Measurements from ENCODE around the gene BTNL9.
"Not testable (repeated sequence)": the region's sequence is repeated elsewhere in the genome, so short reads cannot be mapped to it uniquely, and the experiment has no call there.

Gene BTNL9

DNA sequence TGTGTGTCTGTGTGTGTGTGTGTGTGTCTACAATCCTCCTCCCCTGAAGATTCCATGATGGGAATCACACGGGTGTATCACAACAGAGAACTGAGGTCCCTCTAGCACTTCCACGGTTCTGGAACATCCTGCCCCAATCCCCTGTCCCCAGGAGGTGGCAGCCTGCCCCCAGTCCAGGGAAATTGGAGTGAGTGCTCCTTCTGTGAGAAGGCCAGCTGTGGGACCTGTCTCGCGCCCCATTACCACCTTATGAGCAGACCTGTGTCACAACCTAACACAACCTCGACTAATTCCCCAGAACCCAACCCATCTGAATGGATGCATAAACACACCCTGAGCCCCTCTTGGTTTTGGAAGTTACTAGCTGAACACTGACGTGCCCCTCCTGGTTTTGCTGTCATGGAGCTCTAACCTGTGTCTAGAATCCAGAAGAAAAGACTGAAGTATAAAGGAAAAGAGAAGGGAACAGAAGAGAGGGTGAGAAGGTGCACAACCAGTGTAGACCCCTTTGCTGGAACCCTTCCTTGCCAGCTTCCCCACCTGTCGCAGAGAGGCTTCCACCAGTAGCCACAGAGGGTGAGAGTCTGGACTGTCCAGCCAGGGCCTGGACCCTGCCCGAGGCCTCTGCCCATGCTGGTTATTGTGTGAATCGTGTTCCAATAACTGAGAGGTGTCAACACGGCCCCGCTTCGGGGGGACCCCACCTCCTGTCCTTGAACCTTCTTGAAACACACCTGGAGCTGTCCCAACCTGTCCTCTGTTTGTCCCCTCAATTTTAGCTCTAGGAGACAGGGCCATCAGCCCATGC lies 3.4 kb downstream of the BTNL9 start:
- DNase-seq, result no peak

DNA sequence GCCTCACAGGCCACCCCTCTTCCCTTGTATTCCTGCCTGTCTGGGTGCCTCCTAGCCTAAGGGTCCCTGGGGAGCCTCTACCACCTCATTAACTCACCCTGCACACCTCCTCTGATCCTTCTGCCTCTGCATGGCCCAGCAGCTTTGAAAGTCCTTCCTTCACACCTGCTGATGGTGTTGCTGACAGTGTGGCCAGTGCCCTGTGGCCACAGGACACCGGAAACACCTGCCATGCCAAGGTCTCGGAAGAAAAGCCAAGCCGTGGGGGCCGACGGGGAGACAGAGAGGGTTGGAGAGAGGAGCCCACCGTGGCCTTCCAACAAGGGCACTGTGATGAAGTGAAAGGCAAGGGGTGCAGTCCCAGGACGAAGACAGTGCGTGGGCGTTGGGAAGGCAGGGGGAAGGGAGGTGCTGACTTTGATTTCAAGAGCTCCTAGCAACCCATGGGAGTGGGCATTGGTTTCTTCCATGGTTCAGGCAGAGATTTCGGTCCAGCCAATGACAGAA lies 4.1 kb downstream of the BTNL9 start:
- no peak for DNase-seq

DNA sequence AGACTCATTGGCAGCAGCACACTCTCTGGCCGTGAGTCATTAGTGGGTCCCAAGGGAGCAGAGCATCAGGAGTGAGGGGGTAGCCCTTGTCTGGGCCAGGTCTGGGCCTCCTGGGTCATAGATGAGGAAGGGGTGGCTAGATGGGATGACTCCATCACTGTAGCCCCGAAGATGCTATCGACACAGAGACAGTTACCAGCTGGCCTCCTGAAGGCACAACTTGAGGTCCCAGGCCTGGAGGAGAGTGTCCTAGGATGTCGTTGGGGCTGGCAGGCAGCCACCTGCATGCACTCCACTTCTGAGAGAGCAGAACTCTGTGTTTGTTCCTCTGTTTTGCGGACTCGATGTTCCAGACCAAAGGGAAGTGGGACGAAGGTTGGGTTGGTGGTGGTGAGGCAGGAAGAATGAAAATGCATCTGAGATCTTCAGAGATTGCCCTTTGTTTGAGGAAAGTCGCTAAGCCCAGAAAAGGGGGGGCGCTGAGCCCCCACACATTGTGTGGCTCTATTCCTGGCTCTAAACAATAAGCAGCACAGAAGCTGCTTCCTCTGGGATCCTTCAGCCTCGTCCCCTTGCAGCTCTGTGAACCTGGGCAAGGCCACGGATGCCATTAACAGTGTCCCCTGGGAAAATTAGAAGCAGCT lies 4.7 kb downstream of the BTNL9 start:
- DNase-seq, result no peak

DNA sequence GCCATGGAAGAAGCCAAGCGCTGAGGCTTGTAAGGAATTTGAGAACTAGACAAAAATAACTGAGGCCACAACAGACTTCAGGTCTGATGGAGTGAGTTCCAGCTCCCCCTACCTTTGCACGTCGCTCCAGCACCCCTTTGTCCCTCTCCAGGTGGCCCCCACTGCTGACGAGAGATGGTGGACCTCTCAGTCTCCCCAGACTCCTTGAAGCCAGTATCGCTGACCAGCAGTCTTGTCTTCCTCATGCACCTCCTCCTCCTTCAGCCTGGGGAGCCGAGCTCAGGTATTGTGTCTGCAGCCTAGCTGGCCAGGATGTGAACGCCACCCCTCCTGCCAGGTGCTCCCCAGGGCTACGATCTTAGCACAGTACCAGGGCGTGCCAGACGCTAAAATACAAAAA lies 5.2 kb downstream of the BTNL9 start:
- no peak for DNase-seq

DNA sequence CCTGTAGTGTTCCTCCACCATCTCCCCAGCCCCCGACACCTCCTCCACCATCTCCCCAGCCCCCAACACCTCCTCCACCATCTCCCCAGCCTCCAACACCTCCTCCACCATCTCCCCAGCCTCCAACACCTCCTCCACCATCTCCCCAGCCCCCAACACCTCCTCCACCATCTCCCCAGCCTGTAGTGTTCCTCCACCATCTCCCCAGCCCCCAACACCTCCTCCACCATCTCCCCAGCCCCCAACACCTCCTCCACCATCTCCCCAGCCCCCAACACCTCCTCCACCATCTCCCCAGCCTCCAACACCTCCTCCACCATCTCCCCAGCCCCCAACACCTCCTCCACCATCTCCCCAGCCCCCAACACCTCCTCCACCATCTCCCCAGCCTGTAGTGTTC lies 5.8 kb downstream of the BTNL9 start:
- not testable (repeated sequence) for DNase-seq

DNA sequence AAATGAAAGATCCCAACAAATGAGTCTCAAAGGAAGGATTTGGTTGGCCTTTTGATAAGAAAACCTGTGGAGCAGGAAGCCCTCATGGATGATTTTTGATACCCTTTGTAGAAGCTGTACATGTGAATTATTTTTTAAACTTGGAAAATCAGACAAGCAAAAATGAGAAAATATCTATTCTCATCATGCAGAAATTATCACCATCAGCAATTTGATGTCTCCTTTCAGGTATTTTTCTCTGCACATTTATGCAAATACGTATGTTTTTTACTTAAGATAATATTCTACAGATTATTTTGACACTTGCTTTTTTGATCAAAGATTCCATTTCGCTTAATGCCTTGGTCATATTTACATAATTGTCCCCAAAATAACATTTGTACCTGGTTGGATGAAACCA lies 7.2 kb downstream of the BTNL9 start:
- DNase-seq, result no peak

DNA sequence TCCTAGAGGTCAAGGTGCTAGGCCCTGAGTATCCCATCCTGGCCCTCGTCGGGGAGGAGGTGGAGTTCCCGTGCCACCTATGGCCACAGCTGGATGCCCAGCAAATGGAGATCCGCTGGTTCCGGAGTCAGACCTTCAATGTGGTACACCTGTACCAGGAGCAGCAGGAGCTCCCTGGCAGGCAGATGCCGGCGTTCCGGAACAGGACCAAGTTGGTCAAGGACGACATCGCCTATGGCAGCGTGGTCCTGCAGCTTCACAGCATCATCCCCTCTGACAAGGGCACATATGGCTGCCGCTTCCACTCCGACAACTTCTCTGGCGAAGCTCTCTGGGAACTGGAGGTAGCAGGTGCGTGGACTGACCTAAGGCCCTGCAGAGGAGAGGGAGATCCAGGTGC lies 7.9 kb downstream of the BTNL9 start:
- no peak for DNase-seq

DNA sequence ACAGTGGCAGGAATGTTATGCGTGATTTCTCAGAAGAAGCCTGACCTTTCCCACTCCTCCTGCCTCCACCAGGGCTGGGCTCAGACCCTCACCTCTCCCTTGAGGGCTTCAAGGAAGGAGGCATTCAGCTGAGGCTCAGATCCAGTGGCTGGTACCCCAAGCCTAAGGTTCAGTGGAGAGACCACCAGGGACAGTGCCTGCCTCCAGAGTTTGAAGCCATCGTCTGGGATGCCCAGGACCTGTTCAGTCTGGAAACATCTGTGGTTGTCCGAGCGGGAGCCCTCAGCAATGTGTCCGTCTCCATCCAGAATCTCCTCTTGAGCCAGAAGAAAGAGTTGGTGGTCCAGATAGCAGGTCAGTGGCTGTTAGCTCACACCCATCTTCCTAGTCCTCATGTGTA lies 9.9 kb downstream of the BTNL9 start:
- DNase-seq, result no peak

DNA sequence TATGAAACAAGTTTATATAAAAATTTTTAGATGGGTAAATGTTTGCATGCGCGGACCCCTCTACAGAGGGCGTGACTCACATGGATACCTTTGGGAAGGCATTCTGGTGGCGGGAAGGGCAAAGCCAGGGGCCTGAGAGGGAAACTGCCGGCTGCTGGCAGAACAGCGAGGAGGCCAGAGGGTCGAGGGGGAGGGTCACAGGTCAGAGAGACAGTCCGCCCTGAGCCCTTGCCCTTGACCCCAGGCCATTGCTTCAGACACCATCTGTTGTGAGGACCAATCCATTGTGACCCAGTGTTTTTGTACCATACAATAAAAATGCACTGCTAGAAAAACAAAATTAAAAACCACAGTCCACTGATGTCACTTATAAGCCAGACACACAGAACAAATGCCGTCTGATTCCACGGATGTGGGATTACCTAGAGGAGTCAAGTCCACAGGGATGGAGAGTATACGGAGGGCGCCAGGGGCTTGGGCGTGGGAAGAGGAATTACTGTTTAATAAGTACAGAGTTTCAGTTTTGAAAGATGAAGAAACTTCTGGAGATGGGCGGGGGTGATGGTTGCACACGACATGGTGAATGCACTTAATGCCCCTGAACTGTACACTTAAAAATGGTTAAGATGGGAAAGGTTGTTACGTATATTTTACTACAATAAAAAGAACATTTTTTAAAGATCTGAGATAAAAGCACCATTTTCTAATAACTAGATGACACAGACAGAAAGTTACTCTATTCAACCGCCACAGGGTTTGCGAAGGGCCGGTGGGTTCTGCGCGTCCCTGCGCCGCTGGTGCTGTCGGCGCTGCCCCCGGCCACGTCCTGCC lies 12.0 kb downstream of the BTNL9 start:
- no peak for DNase-seq

DNA sequence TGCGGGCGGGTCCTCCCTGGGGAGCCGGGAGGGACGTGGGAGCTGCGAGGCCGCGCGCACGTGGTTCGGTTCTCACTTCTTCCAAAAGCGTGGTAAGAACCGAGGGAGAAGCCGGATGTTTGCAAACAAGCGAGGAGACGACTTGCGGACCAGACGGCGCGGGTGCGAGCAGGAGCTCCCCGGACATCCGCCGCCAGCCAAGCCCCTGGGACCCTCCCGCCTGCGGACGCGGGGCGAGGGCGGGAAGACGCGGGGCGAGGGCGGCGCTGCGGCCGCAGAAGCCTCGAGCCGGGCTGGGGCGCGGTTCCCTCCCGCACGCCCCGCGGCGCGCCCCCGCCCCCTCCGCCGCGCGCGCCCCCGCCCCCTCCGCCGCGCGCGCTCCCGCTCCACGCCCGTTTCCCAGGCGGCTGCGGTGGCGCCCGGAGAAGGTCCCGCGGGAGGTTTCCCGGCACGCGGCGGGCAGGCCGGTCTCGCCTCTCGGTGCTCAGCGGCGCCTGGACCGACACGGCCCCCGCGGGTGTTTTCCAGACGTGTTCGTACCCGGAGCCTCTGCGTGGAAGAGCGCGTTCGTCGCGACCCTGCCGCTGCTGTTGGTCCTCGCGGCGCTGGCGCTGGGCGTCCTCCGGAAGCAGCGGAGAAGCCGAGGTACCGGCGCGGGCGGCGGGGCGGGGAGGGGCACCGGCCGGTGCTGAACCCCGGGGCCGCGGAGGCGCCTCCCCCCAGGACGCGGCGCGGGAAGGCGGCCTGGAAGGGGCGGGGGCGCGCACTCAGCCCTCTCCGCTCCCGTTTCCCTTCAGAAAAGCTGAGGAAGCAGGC lies 12.8 kb downstream of the BTNL9 start:
- no peak for DNase-seq

DNA sequence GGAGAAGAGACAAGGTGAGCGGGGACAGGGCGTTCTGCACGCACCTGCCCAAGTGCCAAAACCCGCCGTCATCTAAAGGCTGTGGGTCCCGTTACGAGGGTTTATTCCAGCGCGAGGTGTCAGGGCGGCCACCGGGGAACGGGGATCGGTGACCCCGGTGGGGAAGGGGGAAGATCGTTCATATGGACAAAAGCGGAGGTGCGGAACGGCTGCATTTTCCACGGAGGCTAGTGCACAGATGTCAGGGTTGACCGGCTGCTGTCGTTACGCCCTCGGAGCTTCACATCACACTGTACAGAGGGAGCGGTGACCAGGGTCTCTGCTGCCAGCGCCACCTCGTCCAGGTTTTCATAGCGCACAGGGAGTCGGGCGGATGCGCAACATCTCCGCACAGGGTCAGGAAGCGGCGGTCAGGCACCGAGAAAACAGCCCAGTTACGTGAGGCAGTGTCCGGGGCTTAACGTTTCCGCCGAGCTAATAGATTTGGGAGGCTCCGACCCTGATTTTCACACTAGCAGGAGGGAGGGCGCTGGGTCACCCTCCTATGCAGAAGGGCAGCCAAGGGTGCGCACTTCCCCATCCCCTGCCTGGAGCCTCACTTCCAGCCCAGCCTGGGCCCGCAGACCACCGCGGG lies 13.5 kb downstream of the BTNL9 start:
- DNase-seq, result no peak

DNA sequence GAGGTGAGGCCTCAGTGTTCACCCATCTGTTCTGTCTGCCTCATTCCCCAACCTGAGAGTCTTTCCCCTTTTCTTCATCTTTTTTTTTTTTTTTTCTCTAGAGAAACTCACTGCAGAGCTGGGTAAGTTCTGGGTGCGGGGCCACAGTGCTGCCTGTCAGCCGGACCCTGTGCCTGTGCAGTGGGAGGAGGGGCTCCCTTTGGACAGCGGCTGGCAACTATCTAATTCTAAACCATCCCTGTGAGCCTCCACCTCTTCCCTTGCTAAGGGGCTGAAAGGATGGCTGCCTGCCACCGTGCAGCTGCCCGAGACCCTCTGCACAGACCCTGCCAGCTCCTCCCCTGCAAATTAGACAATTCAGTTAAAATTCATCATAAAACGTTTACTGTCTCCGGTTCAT lies 14.1 kb downstream of the BTNL9 start:
- DNase-seq, result no peak

DNA sequence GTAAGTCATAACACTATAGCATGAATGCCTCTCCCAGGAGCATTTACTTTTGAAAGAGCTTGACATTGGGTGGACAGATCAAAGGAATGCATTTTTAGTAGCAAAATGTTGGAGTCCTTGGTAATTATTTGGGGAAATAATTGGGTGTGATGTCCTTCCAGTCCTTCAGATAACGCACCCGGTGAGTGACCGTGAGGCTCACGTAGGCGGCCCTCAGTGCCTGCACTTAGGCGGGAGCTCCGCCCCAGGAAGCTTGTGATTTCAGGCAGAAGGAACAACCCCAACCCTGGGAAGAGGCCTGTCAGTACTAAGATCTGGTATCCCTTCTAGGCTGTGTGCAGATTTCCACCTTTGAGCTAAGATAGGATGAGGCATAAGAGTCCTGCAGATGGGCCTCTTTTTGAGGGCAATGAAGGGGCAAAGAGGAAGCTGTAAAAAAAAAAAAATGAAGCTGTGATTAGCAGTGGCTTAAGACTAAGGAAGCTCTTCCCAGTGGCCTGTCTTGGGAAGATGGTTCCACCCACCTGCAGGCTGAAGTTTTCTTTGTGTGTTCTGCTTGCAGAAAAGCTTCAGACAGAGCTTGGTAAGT lies 14.9 kb downstream of the BTNL9 start:
- no peak for DNase-seq

DNA sequence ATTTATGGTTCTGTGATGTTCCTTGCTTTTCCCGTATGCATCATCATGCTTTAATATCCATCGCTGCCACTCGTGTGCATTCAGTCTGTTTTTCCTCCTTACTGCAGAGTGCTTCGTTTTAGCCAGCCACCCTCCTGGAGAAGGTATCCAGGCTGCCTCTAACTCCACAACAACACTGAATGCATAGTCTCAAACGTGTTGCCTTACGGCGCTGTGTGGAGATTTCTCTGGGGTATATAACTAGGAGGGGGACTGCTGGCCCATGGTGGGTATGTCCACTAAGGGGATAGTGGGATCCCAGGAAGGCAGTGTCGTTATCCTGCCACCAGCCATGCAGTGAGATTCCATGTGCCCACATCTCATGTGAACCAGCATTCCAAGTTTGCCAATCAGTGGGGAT lies 16.4 kb downstream of the BTNL9 start:
- no peak for DNase-seq

DNA sequence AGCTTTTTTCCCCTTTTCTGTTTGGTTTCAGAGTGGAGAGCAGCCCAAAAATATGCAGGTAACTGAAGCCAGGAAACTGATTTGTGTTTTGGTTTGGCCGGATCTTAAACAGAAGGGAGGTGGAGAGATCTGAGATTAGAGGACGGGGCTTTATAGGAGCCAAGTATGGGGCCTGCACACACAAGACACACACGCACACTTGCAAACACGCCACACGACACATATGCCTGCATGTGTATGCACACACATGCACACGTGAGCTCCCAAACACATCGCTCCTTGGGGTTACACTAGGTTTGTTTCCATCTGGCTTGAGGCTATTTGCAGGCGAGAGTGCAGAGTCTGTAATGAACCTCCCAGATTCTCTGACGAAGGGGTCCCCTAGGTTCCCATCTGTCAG lies 18.3 kb downstream of the BTNL9 start:
- no peak for DNase-seq

DNA sequence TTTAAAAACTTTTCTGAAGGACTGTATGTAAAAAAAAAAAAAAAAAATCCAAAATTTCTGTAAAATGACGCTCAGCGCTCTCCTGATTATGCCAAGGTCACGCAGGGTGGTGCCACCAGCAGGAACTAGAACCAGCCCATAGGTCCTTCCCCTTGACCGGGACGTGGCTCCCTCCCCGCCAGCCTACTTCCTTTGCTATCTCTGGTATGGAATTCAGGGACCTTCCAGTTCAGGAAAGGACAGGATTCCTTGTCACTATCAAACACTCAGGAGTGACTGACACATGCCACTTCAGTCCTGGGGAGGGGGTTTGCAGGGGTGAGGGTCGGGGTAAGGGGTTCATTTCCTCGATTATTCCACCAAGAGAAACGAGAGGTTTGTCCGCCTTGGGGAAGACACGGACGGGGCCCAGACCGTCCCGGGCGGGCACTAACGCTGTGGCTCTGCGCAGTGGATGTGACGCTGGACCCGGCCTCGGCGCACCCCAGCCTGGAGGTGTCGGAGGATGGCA lies 18.8 kb downstream of the BTNL9 start:
- DNase-seq, result no peak

DNA sequence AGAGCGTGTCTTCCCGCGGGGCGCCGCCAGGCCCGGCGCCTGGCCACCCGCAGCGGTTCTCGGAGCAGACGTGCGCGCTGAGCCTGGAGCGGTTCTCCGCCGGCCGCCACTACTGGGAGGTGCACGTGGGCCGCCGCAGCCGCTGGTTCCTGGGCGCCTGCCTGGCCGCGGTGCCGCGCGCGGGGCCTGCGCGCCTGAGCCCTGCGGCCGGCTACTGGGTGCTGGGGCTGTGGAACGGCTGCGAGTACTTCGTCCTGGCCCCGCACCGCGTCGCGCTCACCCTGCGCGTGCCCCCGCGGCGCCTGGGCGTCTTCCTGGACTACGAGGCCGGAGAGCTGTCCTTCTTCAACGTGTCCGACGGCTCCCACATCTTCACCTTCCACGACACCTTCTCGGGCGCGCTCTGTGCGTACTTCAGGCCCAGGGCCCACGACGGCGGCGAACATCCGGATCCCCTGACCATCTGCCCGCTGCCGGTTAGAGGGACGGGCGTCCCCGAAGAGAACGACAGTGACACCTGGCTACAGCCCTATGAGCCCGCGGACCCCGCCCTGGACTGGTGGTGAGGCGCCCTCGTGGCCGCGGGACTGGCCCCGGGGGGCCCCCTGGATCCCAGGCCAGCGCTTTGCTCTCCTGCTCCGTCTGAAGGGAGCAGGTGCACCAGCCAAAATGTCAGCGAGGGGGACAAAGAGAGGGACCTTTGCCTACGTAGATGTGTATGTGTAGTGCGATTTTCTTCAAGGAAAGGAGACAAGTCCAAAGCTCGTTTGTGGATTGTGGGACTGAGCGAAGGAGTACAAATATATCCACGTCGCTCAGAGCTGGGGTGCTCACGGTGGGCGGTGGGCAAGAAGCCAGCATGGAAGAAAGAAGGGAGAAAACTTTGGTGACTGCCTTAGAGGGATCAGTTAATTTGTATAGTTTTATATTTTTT lies 19.5 kb downstream of the BTNL9 start:
- no peak for DNase-seq

DNA sequence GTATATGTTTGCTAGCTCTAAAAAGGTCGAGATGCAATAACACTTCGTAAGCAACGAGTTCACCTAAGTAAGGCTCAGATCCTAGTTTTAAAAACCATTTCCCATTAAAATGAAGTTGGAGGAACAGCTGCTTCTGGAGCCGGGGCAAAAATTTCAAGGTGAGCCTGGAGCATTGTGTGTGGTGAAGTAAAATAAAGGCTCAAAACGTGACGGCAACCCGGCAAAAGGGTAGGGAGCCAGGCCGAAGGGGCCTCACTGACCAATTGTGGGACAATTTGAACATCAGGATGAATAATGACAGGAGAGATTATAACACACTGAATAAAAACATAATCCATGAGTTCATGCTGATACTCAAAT lies 20.1 kb downstream of the BTNL9 start:
- no peak for DNase-seq

DNA sequence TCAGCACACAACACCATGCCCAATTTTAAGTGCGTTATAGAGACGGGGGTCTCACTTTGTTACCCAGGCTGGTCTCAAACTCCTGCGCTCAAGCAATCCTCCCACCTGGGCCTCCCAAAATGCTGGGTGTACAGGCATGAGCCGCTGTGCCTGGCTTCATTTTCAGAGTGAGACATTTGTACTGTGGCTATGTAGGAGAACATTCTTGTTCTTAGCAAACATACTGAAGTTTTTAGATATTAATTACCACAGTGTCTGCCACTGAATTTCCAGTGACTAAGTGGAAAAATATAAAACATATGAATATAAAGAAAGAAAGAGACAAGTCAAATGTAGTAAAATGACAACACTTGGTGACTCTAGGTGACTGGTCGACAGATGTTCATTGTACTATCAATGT lies 20.9 kb downstream of the BTNL9 start:
- no peak for DNase-seq

DNA sequence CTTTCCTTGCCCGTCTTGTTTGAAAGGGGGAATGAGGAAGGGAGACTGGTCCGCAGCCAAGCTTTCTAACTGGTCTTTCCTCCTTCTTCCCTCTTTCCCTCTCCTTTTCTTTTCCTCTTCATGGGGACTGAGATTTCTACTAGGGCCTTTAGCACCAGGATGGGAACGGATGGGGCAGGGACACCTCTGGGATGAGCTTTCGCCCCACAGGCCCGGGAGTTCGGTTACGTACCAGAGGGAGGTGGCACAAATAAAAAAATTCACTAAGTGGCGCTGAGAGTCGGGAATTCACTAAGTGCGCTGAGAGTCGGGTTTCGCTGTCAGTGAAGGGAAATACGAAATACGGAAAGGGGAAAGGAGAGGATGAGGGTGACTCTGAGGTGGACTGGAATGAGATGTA lies 21.6 kb downstream of the BTNL9 start:
- DNase-seq, result no peak

DNA sequence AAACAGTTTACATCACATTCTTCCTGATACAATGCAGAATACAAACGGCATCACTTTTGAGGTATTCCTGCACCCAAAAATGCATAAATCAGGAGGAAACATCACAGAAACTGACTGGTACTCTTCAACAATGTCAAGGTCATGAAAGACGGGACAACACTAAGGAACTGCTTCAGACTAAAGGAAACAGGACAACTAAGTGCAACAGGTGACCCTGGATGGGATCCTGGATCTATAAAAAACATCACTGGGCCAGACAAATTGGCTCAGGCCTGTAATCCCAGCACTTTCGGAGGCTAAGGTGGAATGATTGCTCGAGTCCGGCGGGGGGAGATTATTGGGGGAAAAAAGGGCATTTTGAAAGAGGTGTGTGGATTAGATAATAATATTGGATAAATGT lies 22.6 kb downstream of the BTNL9 start:
- DNase-seq, result no peak
